ENCODE measurements around the gene HS6ST1.

HS6ST1 gene

DNA sequence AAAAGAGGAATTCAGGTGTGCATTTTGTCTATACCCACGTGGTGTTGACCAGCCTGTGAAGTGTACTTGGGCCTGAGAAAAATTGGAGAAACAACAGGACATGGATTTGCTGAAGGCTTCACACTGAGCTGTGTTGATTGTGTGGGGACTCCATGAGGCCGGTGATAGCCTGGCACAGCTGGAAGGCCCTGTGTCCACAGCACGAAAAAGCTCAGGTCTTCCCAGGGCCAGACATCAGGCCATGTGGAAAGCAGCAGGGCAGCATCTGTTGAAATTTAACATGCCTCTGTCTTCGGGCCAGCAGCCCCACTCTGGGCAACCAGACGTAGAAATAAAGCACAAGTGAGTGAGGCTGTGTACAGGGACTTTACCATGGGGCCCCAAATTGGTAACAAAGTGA, 84.1 kb downstream of the HS6ST1 start:
- no peak for DNase-seq

GRCh38 chr2:128233790-128234395, 84.8 kb downstream of the HS6ST1 start:
- no peak for DNase-seq

DNA sequence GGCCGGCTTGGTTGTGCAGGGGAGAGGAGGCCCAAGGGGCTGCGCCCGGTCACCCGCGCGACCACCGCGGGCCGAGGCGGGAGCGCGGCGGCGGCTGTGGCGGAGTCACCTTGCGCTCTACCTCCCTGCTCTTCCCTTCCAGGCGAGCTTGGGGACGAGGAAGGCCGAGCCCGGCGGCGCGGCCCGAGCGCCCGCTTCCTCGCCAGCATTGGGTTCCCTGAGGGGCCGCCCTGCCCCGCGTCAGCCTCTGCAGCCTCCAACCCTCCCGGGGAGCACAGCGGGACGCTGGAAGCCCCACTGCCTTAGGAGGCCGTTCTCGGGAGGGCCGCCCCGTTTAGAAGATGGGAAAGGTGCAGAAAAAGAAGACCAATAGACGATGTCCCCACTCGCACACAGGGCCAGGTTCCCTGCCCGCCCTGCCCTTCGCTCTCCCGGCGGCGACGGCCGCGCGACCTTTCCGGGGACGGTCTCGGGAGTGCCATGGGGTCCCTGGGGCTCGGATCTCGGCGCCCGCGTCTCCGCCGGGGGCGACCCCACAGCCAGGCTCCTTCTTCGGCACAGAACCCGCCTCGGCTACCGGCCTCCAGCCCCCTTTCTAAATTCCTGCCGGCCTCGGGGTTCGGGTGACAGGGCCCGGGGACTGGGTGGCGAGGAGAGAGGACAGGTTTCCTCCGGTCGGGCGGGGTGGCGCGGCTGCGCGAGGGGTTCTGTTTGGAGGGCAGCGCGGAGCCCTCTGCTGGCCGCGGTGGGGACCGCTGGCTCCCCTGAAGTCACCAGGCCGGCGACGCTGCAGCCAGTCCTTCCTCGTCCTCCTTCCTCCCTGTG, 85.5 kb downstream of the HS6ST1 start:
- DNase-seq, result peak; percentile 87

DNA sequence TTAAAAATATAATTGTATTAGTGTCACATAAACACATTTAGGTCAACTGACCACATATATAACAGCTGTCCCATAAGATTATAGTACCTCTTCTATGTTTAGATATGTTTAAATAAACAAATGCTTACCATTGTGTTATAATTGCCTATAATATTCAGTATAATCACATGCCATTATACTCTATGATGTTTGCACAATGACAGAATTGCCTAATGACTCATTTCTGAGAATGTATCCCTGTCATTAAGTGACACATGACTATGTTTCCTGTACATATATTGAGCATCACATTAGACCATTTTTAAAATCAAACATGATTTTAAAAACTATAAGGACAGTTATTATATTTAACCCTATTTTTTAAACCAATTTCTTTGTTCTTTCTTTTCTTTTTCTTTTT, 89.8 kb downstream of the HS6ST1 start:
- no peak for DNase-seq

DNA sequence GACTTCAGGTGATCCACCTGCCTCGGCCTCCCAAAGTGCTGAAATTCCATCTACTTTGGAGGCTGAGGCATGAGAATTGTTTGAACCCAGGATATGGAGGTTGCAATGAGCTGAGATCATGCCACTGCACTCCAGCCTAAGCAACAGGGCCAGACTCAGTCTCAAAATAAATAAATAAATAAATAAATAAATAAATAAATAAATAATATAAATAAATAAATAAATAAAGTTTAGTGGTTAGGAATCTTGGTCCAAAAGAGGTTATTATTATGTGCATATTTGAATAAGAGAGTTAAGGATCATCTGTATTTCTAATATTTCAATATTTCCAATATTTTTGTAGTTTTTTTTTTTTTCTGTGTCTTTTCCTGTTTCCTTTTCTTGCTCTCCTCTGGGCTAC, 90.8 kb downstream of the HS6ST1 start:
- no peak for DNase-seq

- no peak for DNase-seq
Measured at GRCh38 chr2:128219891-128220290, 98.8 kb downstream of the HS6ST1 start.

DNA sequence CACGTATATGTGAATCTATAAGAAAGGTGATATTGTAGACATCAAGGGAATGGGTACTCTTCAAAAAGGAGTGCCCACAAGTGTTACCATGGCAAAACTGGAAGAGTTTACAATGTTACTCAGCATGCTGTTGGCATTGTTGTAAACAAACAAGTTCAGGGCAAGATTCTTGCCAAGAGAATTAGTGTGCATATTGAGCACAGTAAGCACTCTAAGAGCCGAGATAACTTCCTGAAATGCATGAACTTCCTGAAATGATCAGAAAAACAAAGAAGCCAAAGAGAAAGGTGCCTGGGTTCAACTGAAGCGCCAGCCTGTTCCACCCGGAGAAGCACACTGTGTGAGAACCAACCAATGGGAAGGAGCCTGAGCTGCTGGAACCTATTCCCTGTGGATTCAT, 101.0 kb downstream of the HS6ST1 start:
- DNase-seq, result no peak

DNA sequence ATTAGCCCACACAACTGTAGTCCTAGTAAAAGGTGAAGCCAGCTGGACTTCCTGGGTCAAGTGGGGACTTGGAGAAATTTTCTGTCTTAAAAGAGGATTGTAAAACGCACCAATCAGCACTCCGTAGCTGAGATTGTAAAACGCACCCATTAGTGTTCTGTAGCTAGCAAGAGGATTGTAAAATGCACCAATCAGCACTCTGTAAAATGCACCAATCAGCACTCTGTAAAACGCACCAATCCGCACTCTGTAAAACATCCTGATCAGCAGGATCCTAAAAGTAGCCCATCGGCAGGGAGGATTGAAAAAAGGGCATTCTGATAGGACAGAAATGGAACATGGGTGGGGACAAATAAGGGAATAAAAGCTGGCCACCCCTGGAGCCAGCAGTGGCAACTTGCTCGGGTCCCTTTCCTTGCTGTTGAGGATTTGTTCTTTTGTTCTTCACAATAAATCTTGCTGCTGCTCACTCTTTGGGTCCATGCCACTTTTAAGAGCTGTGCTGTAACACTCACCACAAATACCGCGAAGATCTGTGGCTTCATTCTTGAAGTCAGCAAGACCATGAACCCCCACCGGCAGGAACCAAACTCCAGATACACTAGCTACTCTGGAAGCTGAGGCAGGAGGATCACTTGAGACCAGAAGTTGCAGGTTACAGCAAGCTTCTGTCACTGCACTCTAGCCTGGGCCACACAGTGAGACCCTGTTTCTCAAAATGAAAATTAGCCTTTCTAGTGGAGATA, 102.6 kb downstream of the HS6ST1 start:
- DNase-seq, result no peak
